WTC11 (cell line): ENCODE results near the gene PROB1. TPM values are rescaled to one million over a fixed set of nuclear protein-coding genes. Genes with fewer than 3 reads are reported as not detected.
"Not testable (repeated sequence)": the region's sequence is repeated elsewhere in the genome, so short reads cannot be mapped to it uniquely, and the experiment has no call there.

Experiments used
- ATAC-seq: fragments of 200-7000 bp; cut with Tn5 transposase; 2 replicates; pipeline ENCODE4 v1.10.0; 2021; ENCODE audit warnings: mild to moderate bottlenecking, moderate library complexity
- CTCF ChIA-PET: fragments of 300-600 bp; sonication (Branson Sonifier 250); formaldehyde crosslinking; loops from one replicate; lab custom pipeline; 2021; ENCODE audit warnings: antibody characterized with exemption; lab: Charles Lee
- POLR2A ChIA-PET: fragments of 350-600 bp; sonication (Branson Sonifier 250); formaldehyde crosslinking; loops from one replicate; lab custom pipeline; 2021; ENCODE audit warnings: antibody characterized with exemption; lab: Charles Lee
- DNase-seq: peaks from one replicate; pipeline ENCODE4 v3.0.0; 2021; ENCODE audit warnings: low spot score
- H3K27ac Mint-ChIP-seq: 2 replicates; pipeline ENCODE4 v1.8.0; 2021; ENCODE audit warnings: mixed read lengths
- H3K27me3 Mint-ChIP-seq: 2 replicates; pipeline ENCODE4 v1.8.0; 2021; ENCODE audit warnings: low read depth, mild to moderate bottlenecking, moderate library complexity, mixed read lengths
- H3K36me3 Mint-ChIP-seq: 2 replicates; pipeline ENCODE4 v1.8.0; 2021; ENCODE audit warnings: mixed read lengths
- H3K4me1 Mint-ChIP-seq: 2 replicates; pipeline ENCODE4 v1.8.0; 2022; ENCODE audit warnings: mixed read lengths
- H3K4me3 Mint-ChIP-seq: 2 replicates; pipeline ENCODE4 v1.8.0; 2021; ENCODE audit warnings: mild to moderate bottlenecking, moderate library complexity, mixed read lengths
- H3K9me3 Mint-ChIP-seq: 2 replicates; pipeline ENCODE4 v1.8.0; 2021; ENCODE audit warnings: mixed read lengths
- CBFB ChIP-seq: sonication (generic); formaldehyde crosslinking; IDR thresholded peaks from 2 replicates; pipeline ENCODE4 v1.8.1; 2022; ENCODE audit warnings: mild to moderate bottlenecking, low read depth, missing genetic modification reagents
- FOXJ3 ChIP-seq: sonication (generic); formaldehyde crosslinking; IDR thresholded peaks from 2 replicates; pipeline ENCODE4 v1.9.0; 2021; ENCODE audit warnings: missing genetic modification reagents, mild to moderate bottlenecking, borderline replicate concordance
- NFE2L1 ChIP-seq: sonication (generic); formaldehyde crosslinking; IDR thresholded peaks from 2 replicates; pipeline ENCODE4 v1.8.1; 2023; ENCODE audit warnings: missing genetic modification reagents
- RELA ChIP-seq: sonication (generic); formaldehyde crosslinking; IDR thresholded peaks from 2 replicates; pipeline ENCODE4 v1.8.1; 2022; ENCODE audit warnings: missing genetic modification reagents, mild to moderate bottlenecking, borderline replicate concordance
- RORB ChIP-seq: fragments of 250-450 bp; sonication (Bioruptor Pico); IDR thresholded peaks from 2 replicates; pipeline ENCODE4 v1.9.0; 2021; ENCODE audit warnings: mild to moderate bottlenecking
- SMAD4 ChIP-seq: sonication (generic); formaldehyde crosslinking; IDR thresholded peaks from 2 replicates; pipeline ENCODE4 v1.8.0; 2022; ENCODE audit warnings: mild to moderate bottlenecking, missing genetic modification reagents
- STAT6 ChIP-seq: sonication (generic); formaldehyde crosslinking; conservative IDR thresholded peaks from 2 replicates; pipeline ENCODE4 v1.8.1; 2023; ENCODE audit warnings: mild to moderate bottlenecking, low read depth, missing genetic modification reagents, moderate library complexity
- ZNF138 ChIP-seq: sonication (generic); formaldehyde crosslinking; conservative IDR thresholded peaks from 2 replicates; pipeline ENCODE4 v1.8.1; 2022; ENCODE audit warnings: mild to moderate bottlenecking, moderate library complexity, missing genetic modification reagents
- ZNF219 ChIP-seq: sonication (generic); formaldehyde crosslinking; IDR thresholded peaks from 2 replicates; pipeline ENCODE4 v1.8.0; 2023; ENCODE audit warnings: missing genetic modification reagents, mild to moderate bottlenecking, borderline replicate concordance
- ZNF317 ChIP-seq: sonication (generic); formaldehyde crosslinking; IDR thresholded peaks from 2 replicates; pipeline ENCODE4 v1.8.1; 2023; ENCODE audit warnings: low read depth, mild to moderate bottlenecking, moderate library complexity, missing genetic modification reagents, borderline replicate concordance
- ZNF416 ChIP-seq: fragments of 250-450 bp; sonication (Bioruptor Pico); IDR thresholded peaks from 2 replicates; pipeline ENCODE4 v1.9.0; 2021; ENCODE audit warnings: mild to moderate bottlenecking, inconsistent platforms
- ZNF423 ChIP-seq: fragments of 250-450 bp; sonication (Bioruptor Pico); IDR thresholded peaks from 2 replicates; pipeline ENCODE4 v2.1.2; 2022; ENCODE audit warnings: mild to moderate bottlenecking, moderate library complexity
- total RNA-seq: library from RNA; stranded (reverse); gene quantifications from 3 replicates; pipeline ENCODE4 v1.2.3, GENCODE V29; 2021
- TF ChIP-seq, protein P1 (sequence below): fragments of 250-450 bp; sonication (Bioruptor Pico); IDR thresholded peaks from 2 replicates; pipeline ENCODE4 v1.9.0; 2021; ENCODE audit warnings: mild to moderate bottlenecking, borderline replicate concordance
- TF ChIP-seq, protein P2 (sequence below): sonication (generic); formaldehyde crosslinking; IDR thresholded peaks from 2 replicates; pipeline ENCODE4 v1.8.0; 2022; ENCODE audit warnings: mild to moderate bottlenecking, missing genetic modification reagents
- TF ChIP-seq, protein P3 (sequence below): sonication (generic); formaldehyde crosslinking; IDR thresholded peaks from 2 replicates; pipeline ENCODE4 v1.8.0; 2023; ENCODE audit warnings: mild to moderate bottlenecking, missing genetic modification reagents

Gene PROB1
- total RNA-seq, 1 experiment from 2014 or later, result 2.5 TPM

- TF ChIP-seq ZNF138 (CRISPR knock-in tag) (no peak), ZNF416 (CRISPR knock-in tag) (no peak), ZNF423 (no peak), NFE2L1 (CRISPR knock-in tag) (no peak), ZNF219 (CRISPR knock-in tag) (no peak), SMAD4 (CRISPR knock-in tag) (no peak), RELA (CRISPR knock-in tag) (no peak), CBFB (CRISPR knock-in tag) (no peak)
- TF ChIP-seq, protein P1, sequence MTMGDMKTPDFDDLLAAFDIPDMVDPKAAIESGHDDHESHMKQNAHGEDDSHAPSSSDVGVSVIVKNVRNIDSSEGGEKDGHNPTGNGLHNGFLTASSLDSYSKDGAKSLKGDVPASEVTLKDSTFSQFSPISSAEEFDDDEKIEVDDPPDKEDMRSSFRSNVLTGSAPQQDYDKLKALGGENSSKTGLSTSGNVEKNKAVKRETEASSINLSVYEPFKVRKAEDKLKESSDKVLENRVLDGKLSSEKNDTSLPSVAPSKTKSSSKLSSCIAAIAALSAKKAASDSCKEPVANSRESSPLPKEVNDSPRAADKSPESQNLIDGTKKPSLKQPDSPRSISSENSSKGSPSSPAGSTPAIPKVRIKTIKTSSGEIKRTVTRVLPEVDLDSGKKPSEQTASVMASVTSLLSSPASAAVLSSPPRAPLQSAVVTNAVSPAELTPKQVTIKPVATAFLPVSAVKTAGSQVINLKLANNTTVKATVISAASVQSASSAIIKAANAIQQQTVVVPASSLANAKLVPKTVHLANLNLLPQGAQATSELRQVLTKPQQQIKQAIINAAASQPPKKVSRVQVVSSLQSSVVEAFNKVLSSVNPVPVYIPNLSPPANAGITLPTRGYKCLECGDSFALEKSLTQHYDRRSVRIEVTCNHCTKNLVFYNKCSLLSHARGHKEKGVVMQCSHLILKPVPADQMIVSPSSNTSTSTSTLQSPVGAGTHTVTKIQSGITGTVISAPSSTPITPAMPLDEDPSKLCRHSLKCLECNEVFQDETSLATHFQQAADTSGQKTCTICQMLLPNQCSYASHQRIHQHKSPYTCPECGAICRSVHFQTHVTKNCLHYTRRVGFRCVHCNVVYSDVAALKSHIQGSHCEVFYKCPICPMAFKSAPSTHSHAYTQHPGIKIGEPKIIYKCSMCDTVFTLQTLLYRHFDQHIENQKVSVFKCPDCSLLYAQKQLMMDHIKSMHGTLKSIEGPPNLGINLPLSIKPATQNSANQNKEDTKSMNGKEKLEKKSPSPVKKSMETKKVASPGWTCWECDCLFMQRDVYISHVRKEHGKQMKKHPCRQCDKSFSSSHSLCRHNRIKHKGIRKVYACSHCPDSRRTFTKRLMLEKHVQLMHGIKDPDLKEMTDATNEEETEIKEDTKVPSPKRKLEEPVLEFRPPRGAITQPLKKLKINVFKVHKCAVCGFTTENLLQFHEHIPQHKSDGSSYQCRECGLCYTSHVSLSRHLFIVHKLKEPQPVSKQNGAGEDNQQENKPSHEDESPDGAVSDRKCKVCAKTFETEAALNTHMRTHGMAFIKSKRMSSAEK (CRISPR knock-in tag), result no peak
- TF ChIP-seq, all 79 proteins: peak for 0
These were observed 34.5 kb downstream of the PROB1 start (continued) for GRCh38 chr5:139360384-139360783.

- no peak for ATAC-seq
- Mint-ChIP-seq H3K36me3 (peaks cover 21% of the 10 kb centered on the region), H3K9me3 (no peaks in the 10 kb centered on the region), H3K27ac (0 out of 2 replicates have a peak overlapping the region, but pooled peaks have one; percentile 44)
- TF ChIP-seq FOXJ3 (CRISPR knock-in tag), result no peak
- no peak for TF ChIP-seq RORB
- TF ChIP-seq, protein P2, sequence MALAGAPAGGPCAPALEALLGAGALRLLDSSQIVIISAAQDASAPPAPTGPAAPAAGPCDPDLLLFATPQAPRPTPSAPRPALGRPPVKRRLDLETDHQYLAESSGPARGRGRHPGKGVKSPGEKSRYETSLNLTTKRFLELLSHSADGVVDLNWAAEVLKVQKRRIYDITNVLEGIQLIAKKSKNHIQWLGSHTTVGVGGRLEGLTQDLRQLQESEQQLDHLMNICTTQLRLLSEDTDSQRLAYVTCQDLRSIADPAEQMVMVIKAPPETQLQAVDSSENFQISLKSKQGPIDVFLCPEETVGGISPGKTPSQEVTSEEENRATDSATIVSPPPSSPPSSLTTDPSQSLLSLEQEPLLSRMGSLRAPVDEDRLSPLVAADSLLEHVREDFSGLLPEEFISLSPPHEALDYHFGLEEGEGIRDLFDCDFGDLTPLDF, result no peak
- TF ChIP-seq STAT6, result no peak
- TF ChIP-seq, all 79 proteins: peak for 0
- Mint-ChIP-seq H3K4me3 (no peak overlapping the region), H3K27me3 (no peaks in the 10 kb centered on the region), H3K4me1 (peaks cover 4% of the 10 kb centered on the region)
- CTCF ChIA-PET, result no interaction called here
- POLR2A ChIA-PET, result interaction anchor here (1.2 kb wide), 1 partner anchor 61 kb away, joined by 3 read pairs; no protein-coding TSS in a partner anchor
- no peak for DNase-seq
These were observed 36.8 kb downstream of the PROB1 start for GRCh38 chr5:139358064-139358463.

- not testable (repeated sequence) for H3K4me3 Mint-ChIP-seq
These were observed 39.0 kb downstream of the PROB1 start for GRCh38 chr5:139355900-139356299.

DNA sequence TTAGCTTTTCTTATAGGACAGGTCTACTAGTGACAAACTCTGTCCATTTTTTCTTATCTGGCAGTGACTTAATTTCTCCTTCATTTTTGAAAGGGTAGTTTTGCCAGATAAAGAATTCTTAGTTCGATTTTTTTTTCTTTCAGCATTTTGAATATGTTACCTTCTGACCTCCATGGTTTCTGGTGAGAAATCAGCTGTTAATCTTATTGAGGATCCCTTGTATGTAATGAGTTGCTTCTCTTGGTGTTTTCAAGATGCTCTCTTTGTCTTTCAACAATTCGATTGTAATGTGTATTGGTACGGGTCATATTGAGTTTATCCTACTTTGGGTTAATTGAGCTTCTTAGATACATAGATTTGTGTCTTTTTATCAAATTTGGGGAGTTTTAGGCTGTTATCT is 40.7 kb downstream of the PROB1 start:
- TF ChIP-seq ZNF317 (CRISPR knock-in tag), result peak; percentile 74
- TF ChIP-seq, protein P3, sequence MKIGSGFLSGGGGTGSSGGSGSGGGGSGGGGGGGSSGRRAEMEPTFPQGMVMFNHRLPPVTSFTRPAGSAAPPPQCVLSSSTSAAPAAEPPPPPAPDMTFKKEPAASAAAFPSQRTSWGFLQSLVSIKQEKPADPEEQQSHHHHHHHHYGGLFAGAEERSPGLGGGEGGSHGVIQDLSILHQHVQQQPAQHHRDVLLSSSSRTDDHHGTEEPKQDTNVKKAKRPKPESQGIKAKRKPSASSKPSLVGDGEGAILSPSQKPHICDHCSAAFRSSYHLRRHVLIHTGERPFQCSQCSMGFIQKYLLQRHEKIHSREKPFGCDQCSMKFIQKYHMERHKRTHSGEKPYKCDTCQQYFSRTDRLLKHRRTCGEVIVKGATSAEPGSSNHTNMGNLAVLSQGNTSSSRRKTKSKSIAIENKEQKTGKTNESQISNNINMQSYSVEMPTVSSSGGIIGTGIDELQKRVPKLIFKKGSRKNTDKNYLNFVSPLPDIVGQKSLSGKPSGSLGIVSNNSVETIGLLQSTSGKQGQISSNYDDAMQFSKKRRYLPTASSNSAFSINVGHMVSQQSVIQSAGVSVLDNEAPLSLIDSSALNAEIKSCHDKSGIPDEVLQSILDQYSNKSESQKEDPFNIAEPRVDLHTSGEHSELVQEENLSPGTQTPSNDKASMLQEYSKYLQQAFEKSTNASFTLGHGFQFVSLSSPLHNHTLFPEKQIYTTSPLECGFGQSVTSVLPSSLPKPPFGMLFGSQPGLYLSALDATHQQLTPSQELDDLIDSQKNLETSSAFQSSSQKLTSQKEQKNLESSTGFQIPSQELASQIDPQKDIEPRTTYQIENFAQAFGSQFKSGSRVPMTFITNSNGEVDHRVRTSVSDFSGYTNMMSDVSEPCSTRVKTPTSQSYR, result no peak
- no peaks in the 10 kb centered on the region for H3K9me3 Mint-ChIP-seq
- no peak overlapping the region for H3K27ac Mint-ChIP-seq
- H3K36me3 Mint-ChIP-seq, result peaks cover 18% of the 10 kb centered on the region
- ChIA-PET POLR2A (interaction anchor here (1.5 kb wide), 1 partner anchor 12 kb away, joined by 5 read pairs; the partner anchor contains the start of gene PAIP2), CTCF (no interaction called here)
- no peaks in the 10 kb centered on the region for H3K27me3 Mint-ChIP-seq
- ATAC-seq, result no peak
- no peak overlapping the region for H3K4me3 Mint-ChIP-seq
- DNase-seq, result no peak
- peaks cover 4% of the 10 kb centered on the region for H3K4me1 Mint-ChIP-seq

More at GRCh38 chr5:139355900-139356299, 39.0 kb downstream of the PROB1 start:
- DNase-seq, H3K9me3 Mint-ChIP-seq, ATAC-seq, POLR2A ChIA-PET, H3K4me1 Mint-ChIP-seq, H3K27ac Mint-ChIP-seq, H3K27me3 Mint-ChIP-seq: not testable (repeated sequence)
- CTCF ChIA-PET, result interaction anchor here (1.5 kb wide), 1 partner anchor 14 kb away, joined by 3 read pairs; the partner anchor contains the start of gene PAIP2
- H3K36me3 Mint-ChIP-seq, result peaks cover 18% of the 10 kb centered on the region
